GM18870 (cell line): ENCODE measurements around the gene RTEL1.

Source experiments
- ATAC-seq: cut with Tn5 transposase; IDR thresholded peaks from one replicate; pipeline ENCODE4 v1.9.1; 2021; ENCODE audit warnings: moderate library complexity; ENCODE audit not compliant: unreplicated experiment

RTEL1 gene

GRCh38 chr20:63697868-63698545, 39.9 kb downstream of the RTEL1 start:
- no peak for ATAC-seq

GRCh38 chr20:63698739-63699465, 40.8 kb downstream of the RTEL1 start:
- no peak for ATAC-seq

GRCh38 chr20:63699466-63700198, 41.5 kb downstream of the RTEL1 start:
- no peak for ATAC-seq

GRCh38 chr20:63700199-63701050, 42.3 kb downstream of the RTEL1 start:
- ATAC-seq = no peak

- ATAC-seq = no peak
Observed at GRCh38 chr20:63701051-63701328, 42.9 kb downstream of the RTEL1 start.

DNA sequence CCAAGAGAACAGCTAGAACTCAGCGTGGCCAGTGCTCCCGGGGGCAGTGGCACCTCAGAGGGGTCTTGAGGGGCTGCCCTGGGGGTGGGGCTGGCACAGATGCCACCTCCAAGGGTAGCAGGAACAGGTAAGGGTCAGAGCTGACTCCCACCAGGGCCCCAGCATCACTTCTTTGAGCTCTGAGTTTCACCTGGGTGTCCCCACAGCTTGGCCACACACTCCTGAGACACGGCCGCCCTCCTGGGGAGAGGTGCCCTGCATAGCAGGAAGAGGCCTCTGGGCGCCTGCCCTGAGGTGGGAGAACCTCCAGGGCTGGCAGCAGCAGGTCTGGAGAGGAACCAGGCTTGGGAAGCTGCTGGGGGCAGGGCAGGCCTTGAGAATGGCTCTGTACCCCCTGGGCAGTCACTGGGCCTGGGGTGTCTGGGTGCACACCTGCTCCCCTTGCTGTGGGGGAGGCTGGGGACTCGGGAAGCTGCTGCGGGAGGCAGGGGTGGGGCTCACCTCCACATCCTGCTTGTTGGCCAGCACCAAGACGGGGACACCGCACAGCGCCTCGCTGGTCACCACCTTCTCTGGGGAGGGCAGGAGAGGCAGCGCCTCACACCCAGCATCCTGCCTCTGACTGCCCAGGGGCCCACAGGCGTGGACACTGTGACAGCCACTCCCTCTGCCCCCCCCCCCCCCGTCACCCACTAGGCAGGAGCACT, 43.4 kb downstream of the RTEL1 start:
- no peak for ATAC-seq

DNA sequence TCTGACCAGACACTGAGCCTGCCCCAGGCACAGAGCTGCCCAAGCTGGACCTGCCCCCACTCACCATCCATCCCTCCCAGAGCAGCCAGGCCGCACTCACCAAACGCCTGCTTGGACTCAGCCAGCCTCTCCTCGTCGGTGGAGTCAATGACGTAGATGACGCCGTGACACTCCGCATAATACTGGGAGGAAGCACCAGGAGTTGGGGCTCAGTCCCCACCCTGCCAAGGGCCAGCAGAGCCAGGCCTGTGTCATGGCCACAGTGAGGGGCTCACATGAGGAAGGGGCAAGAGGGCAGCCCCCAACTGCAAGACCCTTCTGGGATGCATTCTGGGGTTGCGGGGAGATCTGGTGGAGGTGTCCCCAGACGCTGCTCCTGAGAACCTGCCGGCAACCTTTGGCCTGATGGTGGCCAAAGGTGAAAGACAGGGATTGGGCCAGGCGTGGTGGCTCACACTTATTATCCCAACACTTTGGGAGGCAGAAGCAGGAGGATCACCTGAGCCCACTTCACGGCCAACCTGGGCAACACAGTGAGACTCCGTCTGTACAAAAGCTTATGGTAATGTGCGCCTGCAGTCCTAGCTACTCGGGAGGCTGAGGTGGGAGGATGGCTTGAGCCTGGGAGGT, 44.0 kb downstream of the RTEL1 start:
- ATAC-seq = no peak

DNA sequence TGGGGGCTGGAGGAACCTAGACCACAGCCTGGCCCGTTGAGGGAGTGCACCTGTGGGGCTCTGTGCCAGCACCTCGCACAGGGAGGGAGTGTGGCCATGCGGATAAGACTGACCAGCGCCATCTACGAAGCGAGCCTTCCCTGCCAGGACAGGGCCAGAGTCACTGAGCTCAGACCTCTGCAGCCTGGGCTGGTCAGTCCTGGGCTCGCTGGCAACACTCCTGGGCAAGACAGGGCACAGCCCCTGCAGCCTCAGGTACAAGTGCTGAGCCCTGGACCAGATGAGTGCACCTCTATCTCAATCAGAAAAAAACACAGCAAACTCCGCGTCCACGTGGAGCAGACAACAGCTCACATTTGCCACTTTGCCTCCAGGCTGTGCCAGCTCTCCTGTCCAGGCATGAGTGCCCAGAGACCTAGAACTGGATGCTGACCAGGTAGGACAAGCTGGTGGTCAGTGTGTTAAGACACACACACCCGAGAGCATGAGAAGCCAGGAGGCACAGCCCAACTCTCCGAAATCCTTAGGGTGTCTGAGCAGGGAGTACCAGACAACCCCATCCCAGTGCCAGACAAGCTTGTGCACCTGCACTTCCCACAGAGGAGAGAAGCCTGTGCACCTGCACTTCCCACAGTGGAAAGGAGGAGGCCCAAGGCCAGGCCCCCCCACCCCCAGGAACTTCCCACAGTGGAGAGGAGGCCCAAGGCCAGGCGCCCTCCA, 44.8 kb downstream of the RTEL1 start:
- ATAC-seq = no peak

DNA sequence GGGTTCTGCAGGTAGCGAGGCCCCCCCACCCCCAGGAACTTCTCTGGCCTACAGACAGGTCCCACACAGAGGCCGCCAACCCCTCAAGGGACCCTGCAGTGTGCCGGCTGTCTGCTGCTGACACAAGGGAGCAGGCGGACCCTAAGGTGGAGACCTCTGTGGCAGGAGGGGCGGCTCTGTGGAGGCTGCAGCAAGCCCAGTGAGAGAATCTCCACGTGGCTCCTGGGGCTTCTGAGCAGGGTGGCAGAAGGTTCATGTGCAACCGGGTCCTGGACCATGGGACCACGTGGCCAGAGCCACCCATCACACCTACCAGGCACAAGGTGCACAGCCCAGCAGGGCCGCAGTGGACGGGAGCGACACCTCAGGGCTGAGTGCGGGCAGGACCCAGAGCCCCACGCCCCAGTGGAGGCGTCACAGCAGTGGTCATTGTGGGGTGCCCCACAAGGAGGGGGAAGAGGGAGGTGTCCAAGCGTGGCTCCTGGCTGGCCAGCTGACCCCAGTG, 45.4 kb downstream of the RTEL1 start:
- no peak for ATAC-seq

DNA sequence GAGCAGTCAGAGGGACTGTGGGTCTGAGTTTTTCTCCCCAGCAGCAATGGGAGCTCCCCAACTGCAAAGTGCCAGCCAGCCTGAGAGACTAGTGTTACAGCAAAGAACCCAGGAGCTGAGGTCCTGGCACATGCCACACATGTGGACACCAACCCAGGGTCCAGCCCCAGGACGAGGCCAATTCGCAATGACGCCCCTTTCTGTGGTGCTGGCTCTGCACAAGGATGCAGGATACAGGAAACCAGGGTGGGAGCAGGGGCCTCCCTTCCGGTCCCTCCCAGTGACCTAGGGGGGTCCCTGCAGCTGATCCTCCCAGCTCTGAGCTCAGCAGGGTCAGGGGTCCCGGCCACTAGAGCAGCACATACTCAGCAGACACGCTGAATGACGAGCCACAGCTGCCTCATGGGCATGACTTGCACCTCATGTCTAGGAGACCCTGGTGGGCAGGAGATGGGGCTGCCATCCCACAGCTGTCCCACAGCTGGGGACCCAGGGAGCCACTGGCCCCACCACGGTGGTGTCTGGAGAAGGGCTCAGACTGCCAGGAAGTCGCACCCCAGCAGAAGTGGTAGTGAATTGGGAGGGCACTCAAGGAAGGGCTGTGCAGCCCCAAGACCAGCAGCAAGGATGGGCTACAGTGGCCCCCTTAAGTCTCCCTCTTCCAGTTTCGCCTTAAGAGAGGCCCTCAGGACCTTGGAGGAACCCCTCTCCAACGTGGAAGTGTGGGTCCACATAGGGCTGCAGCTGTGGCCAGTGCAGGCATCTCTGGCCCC, 46.0 kb downstream of the RTEL1 start:
- no peak for ATAC-seq

GRCh38 chr20:63704749-63705117, 46.6 kb downstream of the RTEL1 start:
- no peak for ATAC-seq

DNA sequence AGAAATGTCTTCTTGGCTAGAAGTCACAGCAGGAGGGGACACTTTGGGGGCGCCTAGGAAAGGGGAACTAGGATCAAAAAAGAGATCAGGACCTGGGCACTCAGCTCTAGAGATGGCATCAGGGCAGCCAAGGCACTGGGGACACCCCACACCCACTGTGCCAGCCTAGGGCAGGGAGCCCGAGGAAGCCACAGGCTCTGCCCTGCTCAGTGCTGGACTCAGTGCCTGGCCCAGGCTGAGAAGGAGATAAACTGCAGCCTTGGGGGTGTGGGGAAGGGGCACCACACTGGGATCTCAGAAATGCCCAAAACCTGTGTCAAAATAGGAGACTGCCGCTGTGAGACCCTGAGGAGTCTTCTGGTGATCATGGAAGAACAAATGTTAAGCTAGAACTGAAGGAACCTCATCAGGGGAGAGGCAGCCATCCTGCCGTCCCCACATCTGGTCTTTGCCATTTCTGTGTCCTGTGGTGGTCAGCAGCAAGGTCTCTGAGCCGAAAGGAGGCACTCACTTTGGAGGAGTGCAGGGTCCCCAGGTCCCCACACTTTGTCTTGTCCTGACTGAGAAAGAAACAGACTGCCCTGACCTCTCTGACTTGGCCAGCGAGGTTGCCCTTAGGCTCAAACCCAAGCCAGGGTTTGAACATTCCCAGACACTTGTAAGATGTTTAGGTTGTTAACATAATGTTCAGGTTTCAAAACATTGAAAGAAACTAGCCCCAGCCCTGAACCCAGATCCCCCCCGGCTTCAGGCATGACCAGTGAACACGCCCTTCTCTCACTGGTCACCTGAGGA, 47.3 kb downstream of the RTEL1 start:
- no peak for ATAC-seq

DNA sequence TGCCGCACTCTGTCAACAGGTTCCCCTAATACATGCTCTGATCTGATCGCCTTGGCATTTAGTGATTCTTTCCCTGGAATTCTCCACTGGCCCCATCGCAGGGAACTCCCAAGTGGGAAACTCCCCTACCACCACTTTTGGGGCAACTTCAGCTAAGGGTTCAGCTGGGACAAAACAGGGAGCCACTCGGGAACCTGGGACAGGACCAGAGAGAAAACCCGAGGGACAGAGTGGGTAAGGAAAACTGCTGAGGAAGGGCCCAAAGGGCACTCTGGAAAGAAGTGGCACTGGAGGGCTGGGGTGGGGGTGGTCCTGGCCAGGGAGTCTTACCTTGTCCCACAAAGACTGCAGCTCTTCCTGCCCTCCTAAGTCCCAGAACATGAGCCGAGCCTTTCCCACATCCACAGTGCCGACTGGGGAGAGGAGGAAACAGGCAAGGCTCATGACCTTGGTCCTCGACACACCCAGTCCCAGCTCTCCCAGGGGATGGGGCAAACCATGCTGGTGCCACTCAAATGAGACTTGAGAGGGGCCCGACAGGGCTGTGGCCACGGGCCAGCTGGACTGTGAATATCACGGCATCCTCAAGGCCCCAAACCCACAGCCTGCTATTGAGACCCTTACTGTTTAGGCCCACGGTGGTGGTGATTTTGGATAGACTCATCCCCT, 48.0 kb downstream of the RTEL1 start:
- no peak for ATAC-seq

GRCh38 chr20:63706852-63707557, 48.9 kb downstream of the RTEL1 start:
- no peak for ATAC-seq

DNA sequence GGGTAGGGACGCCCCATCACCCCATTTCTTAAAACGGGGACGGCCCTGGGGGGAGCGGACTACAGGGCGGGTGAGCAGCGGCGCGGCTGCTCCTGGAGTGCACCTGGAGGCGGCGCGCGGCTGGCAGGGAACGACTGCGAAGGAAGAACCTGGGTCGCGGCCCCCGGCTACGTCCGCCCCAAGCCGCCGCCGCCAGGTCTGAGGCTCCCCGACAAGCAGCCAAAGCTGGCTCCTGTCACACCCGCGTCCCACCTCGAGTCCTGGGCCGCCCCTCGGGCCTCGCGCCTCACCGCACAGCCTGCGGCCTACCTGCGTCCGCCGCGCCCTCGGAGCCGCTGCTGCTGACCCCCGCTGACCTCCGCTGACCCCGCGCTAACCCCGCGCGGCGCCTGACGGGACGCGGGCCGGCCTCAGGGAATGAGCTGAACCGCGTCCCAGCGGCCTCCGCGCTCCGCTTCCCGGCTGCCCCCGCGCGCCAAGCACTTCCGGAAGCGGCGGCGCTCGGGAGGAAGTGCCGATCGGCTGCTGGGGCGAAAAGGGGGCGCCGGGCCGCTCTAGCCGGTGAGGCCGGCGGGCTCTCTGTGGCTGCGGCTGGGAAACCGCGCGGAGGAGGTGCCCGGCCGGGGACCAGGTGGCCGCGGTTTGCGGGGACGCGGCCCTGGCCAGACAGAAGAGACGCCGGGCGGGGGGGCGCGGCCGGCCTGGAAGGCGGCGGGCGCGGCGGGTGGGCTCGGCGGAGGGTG, 49.6 kb downstream of the RTEL1 start, which contains the start of the genes ARFRP1 and ZGPAT:
Gene ARFRP1 (minus strand): TSS at position 419 of the 743 bp plus-strand sequence. CDS start 885 bp downstream, outside the sequence.
Gene ZGPAT (plus strand): TSS at position 482 of the 743 bp plus-strand sequence. CDS start 542 bp downstream, outside the sequence.
- ATAC-seq = no peak
